ENCODE measurements around the gene ARFGAP1.

Gene ARFGAP1

GRCh38 chr20:63285636-63286615 lies 13.3 kb downstream of the ARFGAP1 start:
- Histone ChIP-seq H3K27ac (ENCODE audit: low read depth in 2 of 2, low read length in 2 of 2) (no peak overlapping the region), H3K27me3 (ENCODE audit: control insufficient read depth in 2 of 2, insufficient read depth in 2 of 2, low read length in 2 of 2) (no peaks in the 10 kb centered on the region), H3K9ac (ENCODE audit: low read depth in 1 of 2, low read length in 2 of 2) (no peak overlapping the region), H3K4me1 (ENCODE audit: control insufficient read depth in 2 of 2, insufficient read depth in 2 of 2, low read length in 2 of 2) (no peaks in the 10 kb centered on the region), H3K4me3 (ENCODE audit: low read length in 2 of 2) (no peak overlapping the region), H3K9me3 (ENCODE audit: control insufficient read depth in 2 of 2, low read length in 2 of 2) (no peaks in the 10 kb centered on the region), H3K36me3 (ENCODE audit: control insufficient read depth in 2 of 2, insufficient read depth in 2 of 2, low read length in 2 of 2) (peaks cover 36 to 43% of the 10 kb centered on the region in 2 donors)

GRCh38 chr20:63286781-63287696 lies 14.4 kb downstream of the ARFGAP1 start:
- Histone ChIP-seq H3K27ac (ENCODE audit: low read depth in 2 of 2, low read length in 2 of 2) (no peak overlapping the region), H3K36me3 (ENCODE audit: control insufficient read depth in 2 of 2, insufficient read depth in 2 of 2, low read length in 2 of 2) (peaks cover 30 to 37% of the 10 kb centered on the region in 2 donors), H3K27me3 (ENCODE audit: control insufficient read depth in 2 of 2, insufficient read depth in 2 of 2, low read length in 2 of 2) (peaks cover 0 to 4% of the 10 kb centered on the region in 2 donors), H3K4me1 (ENCODE audit: control insufficient read depth in 2 of 2, insufficient read depth in 2 of 2, low read length in 2 of 2) (no peaks in the 10 kb centered on the region), H3K4me3 (ENCODE audit: low read length in 2 of 2) (no peak overlapping the region), H3K9ac (ENCODE audit: low read depth in 1 of 2, low read length in 2 of 2) (no peak overlapping the region), H3K9me3 (ENCODE audit: control insufficient read depth in 2 of 2, low read length in 2 of 2) (no peaks in the 10 kb centered on the region)

DNA sequence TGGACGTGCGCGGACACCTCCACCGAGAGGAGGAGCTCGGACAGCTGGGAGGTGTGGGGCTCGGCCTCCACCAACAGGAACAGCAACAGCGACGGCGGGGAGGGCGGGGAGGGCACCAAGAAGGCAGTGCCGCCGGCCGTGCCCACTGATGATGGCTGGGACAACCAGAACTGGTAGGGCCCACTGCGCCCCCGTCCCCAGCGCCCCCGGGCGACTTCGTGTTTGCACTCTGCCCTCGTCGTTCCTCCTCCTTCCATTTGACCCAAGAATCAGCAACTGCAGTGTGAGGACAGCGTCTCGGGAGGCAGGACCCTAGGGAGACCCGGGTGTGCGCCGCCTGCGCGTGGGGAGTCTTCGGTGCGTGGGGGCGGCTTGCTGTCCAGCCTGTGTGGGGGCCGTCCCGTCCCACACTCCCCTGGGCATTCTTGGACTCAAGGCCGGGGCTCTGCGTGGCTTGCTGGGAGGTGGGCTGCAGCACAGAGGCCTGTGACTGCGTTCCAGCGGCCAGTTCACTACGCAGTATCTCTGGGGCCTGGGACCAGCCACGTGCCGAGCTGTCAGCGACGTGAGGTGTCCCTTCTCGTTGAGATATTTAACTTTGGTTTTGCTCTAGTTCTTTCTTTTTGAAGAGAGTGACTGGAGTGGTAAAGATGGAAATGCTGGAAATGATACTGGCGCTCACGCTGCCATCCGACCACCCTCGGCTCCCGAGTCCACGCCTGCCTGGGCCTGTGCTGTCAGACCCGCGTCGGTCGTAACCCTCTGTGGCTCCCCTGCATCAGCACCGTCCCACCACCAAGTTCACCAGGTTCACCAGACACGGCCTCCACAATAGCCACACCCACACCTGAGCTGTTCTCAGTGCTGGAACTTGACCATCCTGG lies 15.3 kb downstream of the ARFGAP1 start:
- no peaks in the 10 kb centered on the region for H3K4me1 ChIP-seq (ENCODE audit: control insufficient read depth in 2 of 2, insufficient read depth in 2 of 2, low read length in 2 of 2)
- H3K9me3 ChIP-seq (ENCODE audit: control insufficient read depth in 2 of 2, low read length in 2 of 2): no peaks in the 10 kb centered on the region
- H3K4me3 ChIP-seq (ENCODE audit: low read length in 2 of 2): no peak overlapping the region
- peaks cover 24 to 32% of the 10 kb centered on the region in 2 donors for H3K36me3 ChIP-seq (ENCODE audit: control insufficient read depth in 2 of 2, insufficient read depth in 2 of 2, low read length in 2 of 2)
- H3K27ac ChIP-seq (ENCODE audit: low read depth in 2 of 2, low read length in 2 of 2): no peak overlapping the region
- H3K9ac ChIP-seq (ENCODE audit: low read depth in 1 of 2, low read length in 2 of 2): no peak overlapping the region
- peaks cover 2 to 10% of the 10 kb centered on the region in 2 donors for H3K27me3 ChIP-seq (ENCODE audit: control insufficient read depth in 2 of 2, insufficient read depth in 2 of 2, low read length in 2 of 2)

GRCh38 chr20:63288581-63289251 lies 16.1 kb downstream of the ARFGAP1 start:
- no peaks in the 10 kb centered on the region for H3K9me3 ChIP-seq (ENCODE audit: control insufficient read depth in 2 of 2, low read length in 2 of 2)
- H3K9ac ChIP-seq (ENCODE audit: low read depth in 1 of 2, low read length in 2 of 2): no peak overlapping the region
- H3K27ac ChIP-seq (ENCODE audit: low read depth in 2 of 2, low read length in 2 of 2): no peak overlapping the region
- no peaks in the 10 kb centered on the region for H3K4me1 ChIP-seq (ENCODE audit: control insufficient read depth in 2 of 2, insufficient read depth in 2 of 2, low read length in 2 of 2)
- H3K4me3 ChIP-seq (ENCODE audit: low read length in 2 of 2): no peak overlapping the region
- peaks cover 21 to 30% of the 10 kb centered on the region in 2 donors for H3K36me3 ChIP-seq (ENCODE audit: control insufficient read depth in 2 of 2, insufficient read depth in 2 of 2, low read length in 2 of 2)
- H3K27me3 ChIP-seq (ENCODE audit: control insufficient read depth in 2 of 2, insufficient read depth in 2 of 2, low read length in 2 of 2): peaks cover 2 to 15% of the 10 kb centered on the region in 2 donors

DNA sequence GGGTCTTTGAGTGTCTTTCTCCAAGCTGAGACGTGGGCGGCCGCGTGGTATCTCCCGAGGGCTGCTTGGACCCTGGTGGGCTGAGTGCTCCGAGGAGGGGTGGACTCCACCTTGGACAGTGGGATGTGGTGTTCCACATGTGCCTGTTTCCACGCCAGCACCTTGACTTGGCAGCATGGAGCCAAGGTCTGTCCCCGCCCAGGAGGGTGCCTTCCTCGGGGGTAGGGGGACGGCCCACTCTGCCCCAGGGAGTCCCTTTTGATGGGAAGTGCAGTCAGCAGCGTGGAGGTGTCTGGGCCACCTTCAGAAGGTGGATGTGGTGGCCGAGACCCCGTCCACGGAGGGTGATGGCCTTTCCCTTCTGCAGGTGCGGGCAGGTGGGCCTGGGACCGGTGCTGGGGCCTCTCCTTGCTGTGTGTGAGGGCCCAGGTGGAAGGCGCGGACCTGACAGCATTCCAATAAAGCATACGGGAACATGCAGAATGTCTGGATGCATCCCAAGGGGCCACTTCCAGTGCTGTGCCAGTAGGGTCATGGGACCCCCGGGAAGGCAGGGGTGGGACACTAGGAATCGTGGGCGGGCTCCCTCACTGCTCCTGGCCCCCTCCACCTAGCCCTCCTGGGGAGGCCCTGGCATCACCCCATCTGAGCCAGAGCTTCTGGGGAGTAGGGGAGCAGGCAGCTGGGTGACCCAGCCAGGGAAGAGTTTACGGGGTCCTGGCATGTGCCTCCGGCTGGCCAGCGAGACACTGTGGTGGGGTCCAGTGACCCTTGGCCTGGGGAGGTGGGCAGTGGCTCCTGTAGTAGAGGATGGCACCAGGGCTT lies 16.9 kb downstream of the ARFGAP1 start:
- Histone ChIP-seq H3K9ac (ENCODE audit: low read depth in 1 of 2, low read length in 2 of 2) (no peak overlapping the region), H3K27ac (ENCODE audit: low read depth in 2 of 2, low read length in 2 of 2) (no peak overlapping the region), H3K27me3 (ENCODE audit: control insufficient read depth in 2 of 2, insufficient read depth in 2 of 2, low read length in 2 of 2) (peaks cover 2 to 15% of the 10 kb centered on the region in 2 donors), H3K9me3 (ENCODE audit: control insufficient read depth in 2 of 2, low read length in 2 of 2) (no peaks in the 10 kb centered on the region), H3K4me1 (ENCODE audit: control insufficient read depth in 2 of 2, insufficient read depth in 2 of 2, low read length in 2 of 2) (no peaks in the 10 kb centered on the region), H3K4me3 (ENCODE audit: low read length in 2 of 2) (no peak overlapping the region), H3K36me3 (ENCODE audit: control insufficient read depth in 2 of 2, insufficient read depth in 2 of 2, low read length in 2 of 2) (peaks cover 16 to 25% of the 10 kb centered on the region in 2 donors)

GRCh38 chr20:63290136-63290676 lies 17.6 kb downstream of the ARFGAP1 start:
- no peak overlapping the region for H3K9ac ChIP-seq (ENCODE audit: low read depth in 1 of 2, low read length in 2 of 2)
- H3K36me3 ChIP-seq (ENCODE audit: control insufficient read depth in 2 of 2, insufficient read depth in 2 of 2, low read length in 2 of 2): peaks cover 14 to 21% of the 10 kb centered on the region in 2 donors
- H3K9me3 ChIP-seq (ENCODE audit: control insufficient read depth in 2 of 2, low read length in 2 of 2): no peaks in the 10 kb centered on the region
- no peak overlapping the region for H3K27ac ChIP-seq (ENCODE audit: low read depth in 2 of 2, low read length in 2 of 2)
- peaks cover 6 to 16% of the 10 kb centered on the region in 2 donors for H3K27me3 ChIP-seq (ENCODE audit: control insufficient read depth in 2 of 2, insufficient read depth in 2 of 2, low read length in 2 of 2)
- no peak overlapping the region for H3K4me3 ChIP-seq (ENCODE audit: low read length in 2 of 2)
- H3K4me1 ChIP-seq (ENCODE audit: control insufficient read depth in 2 of 2, insufficient read depth in 2 of 2, low read length in 2 of 2): no peaks in the 10 kb centered on the region

DNA sequence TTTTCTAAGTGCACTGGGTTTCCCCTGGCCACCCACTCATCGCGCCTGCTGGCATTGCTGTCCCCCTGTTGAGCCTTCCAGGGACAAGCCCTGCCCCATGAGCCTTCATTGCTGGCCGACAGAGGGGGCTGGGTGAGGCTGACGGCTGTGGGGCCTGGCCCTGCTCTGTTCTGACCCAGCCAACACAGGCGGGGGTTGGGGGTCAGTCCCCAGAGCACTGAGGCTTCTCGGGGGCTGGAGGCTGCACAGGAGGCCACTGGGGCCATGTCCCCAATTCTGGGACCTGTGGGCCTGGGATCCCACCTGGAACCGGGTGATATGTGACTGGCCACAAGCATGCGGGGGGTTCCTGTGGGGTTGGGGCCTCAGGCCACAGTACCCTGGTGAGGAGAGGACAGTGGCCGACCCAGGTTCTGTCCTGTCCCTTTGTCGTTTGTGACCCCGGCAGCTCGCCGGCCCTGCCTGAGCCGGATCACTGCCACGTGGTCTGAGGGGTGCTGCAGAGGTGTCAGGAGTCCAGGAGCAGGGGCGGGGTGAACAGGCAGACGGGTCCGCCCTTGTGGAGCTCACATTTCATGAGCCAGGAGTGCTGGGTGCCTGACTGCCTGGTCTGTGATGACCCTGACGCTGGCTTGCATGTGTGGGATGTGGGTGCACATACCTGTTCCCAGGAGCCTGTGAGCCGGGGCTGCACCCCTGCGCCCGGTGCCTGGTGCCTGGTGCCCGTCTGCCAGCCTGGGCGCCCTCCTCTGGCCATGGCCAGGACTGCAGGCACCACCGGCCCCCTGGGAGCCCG lies 18.3 kb downstream of the ARFGAP1 start:
- H3K27ac ChIP-seq (ENCODE audit: low read depth in 2 of 2, low read length in 2 of 2): no peak overlapping the region
- H3K27me3 ChIP-seq (ENCODE audit: control insufficient read depth in 2 of 2, insufficient read depth in 2 of 2, low read length in 2 of 2): peaks cover 11 to 21% of the 10 kb centered on the region in 2 donors
- no peak overlapping the region for H3K9ac ChIP-seq (ENCODE audit: low read depth in 1 of 2, low read length in 2 of 2)
- no peaks in the 10 kb centered on the region for H3K4me1 ChIP-seq (ENCODE audit: control insufficient read depth in 2 of 2, insufficient read depth in 2 of 2, low read length in 2 of 2)
- no peak overlapping the region for H3K4me3 ChIP-seq (ENCODE audit: low read length in 2 of 2)
- no peaks in the 10 kb centered on the region for H3K9me3 ChIP-seq (ENCODE audit: control insufficient read depth in 2 of 2, low read length in 2 of 2)
- H3K36me3 ChIP-seq (ENCODE audit: control insufficient read depth in 2 of 2, insufficient read depth in 2 of 2, low read length in 2 of 2): peaks cover 8 to 17% of the 10 kb centered on the region in 2 donors

DNA sequence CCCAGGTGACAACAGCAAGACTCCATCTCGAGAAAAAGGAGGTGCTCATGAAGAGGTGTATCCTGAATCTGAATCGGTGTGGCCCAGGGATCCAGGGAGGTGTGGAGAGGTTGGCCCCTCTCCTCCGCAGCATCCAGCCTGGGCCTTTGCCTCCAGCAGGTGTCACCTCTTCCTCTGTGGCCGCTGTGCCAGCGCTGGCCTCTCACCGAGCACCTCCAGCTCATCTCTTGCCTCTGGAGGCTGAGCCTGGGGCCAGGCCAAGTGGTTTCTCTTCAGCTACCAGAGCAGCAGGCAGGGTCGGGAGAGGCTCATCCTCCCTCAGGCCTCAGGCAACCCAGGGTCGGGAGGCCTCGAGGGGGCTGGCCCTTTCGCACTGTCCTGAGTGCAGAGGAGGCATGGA lies 19.2 kb downstream of the ARFGAP1 start:
- H3K9me3 ChIP-seq (ENCODE audit: control insufficient read depth in 2 of 2, low read length in 2 of 2): no peaks in the 10 kb centered on the region
- peaks cover 5 to 13% of the 10 kb centered on the region in 2 donors for H3K36me3 ChIP-seq (ENCODE audit: control insufficient read depth in 2 of 2, insufficient read depth in 2 of 2, low read length in 2 of 2)
- peaks cover 12 to 24% of the 10 kb centered on the region in 2 donors for H3K27me3 ChIP-seq (ENCODE audit: control insufficient read depth in 2 of 2, insufficient read depth in 2 of 2, low read length in 2 of 2)
- no peaks in the 10 kb centered on the region for H3K4me1 ChIP-seq (ENCODE audit: control insufficient read depth in 2 of 2, insufficient read depth in 2 of 2, low read length in 2 of 2)
- no peak overlapping the region for H3K9ac ChIP-seq (ENCODE audit: low read depth in 1 of 2, low read length in 2 of 2)
- H3K4me3 ChIP-seq (ENCODE audit: low read length in 2 of 2): no peak overlapping the region
- no peak overlapping the region for H3K27ac ChIP-seq (ENCODE audit: low read depth in 2 of 2, low read length in 2 of 2)

Data from mucosa of rectum (tissue), 2 donors.